ENCODE results near the gene UNC13C.

DNA sequence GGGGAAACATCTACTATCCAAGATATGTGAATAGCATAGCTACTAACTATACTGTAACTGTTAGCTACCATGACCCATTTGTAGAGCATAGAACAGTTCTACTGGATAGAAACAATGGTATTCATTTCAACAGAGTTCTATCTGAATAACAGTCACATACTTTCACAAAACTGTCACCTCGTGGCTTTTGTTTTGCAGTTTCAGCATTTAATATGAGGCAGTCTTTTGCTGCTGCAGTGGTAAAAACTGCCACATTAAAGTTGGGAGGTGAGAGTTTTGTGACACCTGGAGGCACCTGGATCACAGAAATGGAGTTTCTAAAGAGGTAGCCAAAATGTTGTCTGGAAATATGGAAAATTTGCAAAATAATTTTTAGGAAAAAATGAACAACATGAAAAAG, 578.0 kb downstream of the UNC13C start:
- TF ChIP-seq RAD21 (IDR thresholded peaks at IDR 0.05; ENCODE audit: low read length) (no peak), FOSL2 (IDR thresholded peaks at IDR 0.05; ENCODE audit: borderline replicate concordance, low read depth) (no peak), RCOR1 (IDR thresholded peaks at IDR 0.05; ENCODE audit: low read length) (no peak), JUND (IDR thresholded peaks at IDR 0.05) (no peak), SMC3 (IDR thresholded peaks at IDR 0.05; ENCODE audit: low read depth, low read length) (no peak), POLR2AphosphoS5 (IDR thresholded peaks at IDR 0.05; ENCODE audit: low read depth, low read length) (no peak)
- TF ChIP-seq, protein P1, sequence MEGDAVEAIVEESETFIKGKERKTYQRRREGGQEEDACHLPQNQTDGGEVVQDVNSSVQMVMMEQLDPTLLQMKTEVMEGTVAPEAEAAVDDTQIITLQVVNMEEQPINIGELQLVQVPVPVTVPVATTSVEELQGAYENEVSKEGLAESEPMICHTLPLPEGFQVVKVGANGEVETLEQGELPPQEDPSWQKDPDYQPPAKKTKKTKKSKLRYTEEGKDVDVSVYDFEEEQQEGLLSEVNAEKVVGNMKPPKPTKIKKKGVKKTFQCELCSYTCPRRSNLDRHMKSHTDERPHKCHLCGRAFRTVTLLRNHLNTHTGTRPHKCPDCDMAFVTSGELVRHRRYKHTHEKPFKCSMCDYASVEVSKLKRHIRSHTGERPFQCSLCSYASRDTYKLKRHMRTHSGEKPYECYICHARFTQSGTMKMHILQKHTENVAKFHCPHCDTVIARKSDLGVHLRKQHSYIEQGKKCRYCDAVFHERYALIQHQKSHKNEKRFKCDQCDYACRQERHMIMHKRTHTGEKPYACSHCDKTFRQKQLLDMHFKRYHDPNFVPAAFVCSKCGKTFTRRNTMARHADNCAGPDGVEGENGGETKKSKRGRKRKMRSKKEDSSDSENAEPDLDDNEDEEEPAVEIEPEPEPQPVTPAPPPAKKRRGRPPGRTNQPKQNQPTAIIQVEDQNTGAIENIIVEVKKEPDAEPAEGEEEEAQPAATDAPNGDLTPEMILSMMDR (IDR thresholded peaks at IDR 0.05), result no peak
- TF ChIP-seq, protein P2, sequence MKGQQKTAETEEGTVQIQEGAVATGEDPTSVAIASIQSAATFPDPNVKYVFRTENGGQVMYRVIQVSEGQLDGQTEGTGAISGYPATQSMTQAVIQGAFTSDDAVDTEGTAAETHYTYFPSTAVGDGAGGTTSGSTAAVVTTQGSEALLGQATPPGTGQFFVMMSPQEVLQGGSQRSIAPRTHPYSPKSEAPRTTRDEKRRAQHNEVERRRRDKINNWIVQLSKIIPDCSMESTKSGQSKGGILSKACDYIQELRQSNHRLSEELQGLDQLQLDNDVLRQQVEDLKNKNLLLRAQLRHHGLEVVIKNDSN (IDR thresholded peaks at IDR 0.05; ENCODE audit: borderline replicate concordance, low read depth), result no peak
